SH-SY5Y (cell line): ENCODE measurements around the gene RASSF1.

Experiments used
- GATA2 ChIP-seq: IDR thresholded peaks from 2 replicates; pipeline ENCODE4 v1.6.1; 2011; ENCODE audit warnings: mild to moderate bottlenecking, low read depth, low read length
- GATA3 ChIP-seq: IDR thresholded peaks from 2 replicates; pipeline ENCODE4 v1.6.1; 2011; ENCODE audit warnings: low read depth, mild to moderate bottlenecking, low read length, moderate library complexity

Gene RASSF1

GRCh38 chr3:50340448-50341329 lies at the start of gene RASSF1:
RASSF1 (minus strand) TSS chr3:50340836; CDS start chr3:50340805, 31 bp downstream.
- no peak for TF ChIP-seq GATA2
- no peak for TF ChIP-seq GATA3

GRCh38 chr3:50389414-50389767 lies 48.8 kb upstream of the RASSF1 start:
- TF ChIP-seq GATA2, result no peak
- TF ChIP-seq GATA3, result no peak

GRCh38 chr3:50388720-50389413 lies 48.2 kb upstream of the RASSF1 start:
- TF ChIP-seq GATA3 (no peak), GATA2 (no peak)

- TF ChIP-seq GATA2, result no peak
- TF ChIP-seq GATA3, result no peak
These were observed 47.5 kb upstream of the RASSF1 start for GRCh38 chr3:50388016-50388719.

DNA sequence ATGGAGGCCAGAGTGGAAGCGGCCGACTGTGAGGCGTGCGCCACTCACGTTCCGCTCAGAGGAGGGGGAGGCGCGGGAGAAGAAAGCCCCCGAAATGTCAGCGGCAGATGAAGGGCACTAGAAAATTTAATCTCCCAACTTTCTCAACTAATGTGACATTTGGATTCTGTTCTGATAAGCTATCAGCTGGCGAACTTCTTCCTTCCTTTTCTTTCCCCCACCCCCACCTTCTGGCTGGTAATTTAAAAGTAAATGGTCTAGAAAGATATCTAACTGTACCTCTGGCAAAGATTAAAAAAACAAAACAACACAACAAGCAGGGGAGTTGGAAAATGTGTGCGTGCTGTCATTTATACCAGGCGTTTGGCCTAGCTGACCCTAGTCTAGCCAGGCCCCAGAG lies 45.1 kb upstream of the RASSF1 start:
- TF ChIP-seq GATA3 (no peak), GATA2 (peak; percentile 42; the same call in 1 of the 2 replicates)

GRCh38 chr3:50383750-50384149 lies 43.1 kb upstream of the RASSF1 start:
- TF ChIP-seq GATA3 (no peak), GATA2 (no peak)

- no peak for TF ChIP-seq GATA2
These were observed 42.1 kb upstream of the RASSF1 start for GRCh38 chr3:50382722-50383121.

- TF ChIP-seq GATA2, result peak; percentile 74
- no peak for TF ChIP-seq GATA3
These were observed 40.7 kb upstream of the RASSF1 start for GRCh38 chr3:50381383-50381782.

GRCh38 chr3:50380405-50381085 lies 39.9 kb upstream of the RASSF1 start:
- peak; percentile 97 for TF ChIP-seq GATA2
- TF ChIP-seq GATA3, result no peak

- no peak for TF ChIP-seq GATA2
- TF ChIP-seq GATA3, result no peak
These were observed 38.1 kb upstream of the RASSF1 start for GRCh38 chr3:50378757-50379156.

GRCh38 chr3:50378024-50378423 lies 37.4 kb upstream of the RASSF1 start:
- TF ChIP-seq GATA3 (no peak), GATA2 (no peak)

- TF ChIP-seq GATA2 (no peak), GATA3 (no peak)
These were observed 34.8 kb upstream of the RASSF1 start for GRCh38 chr3:50375258-50375931.

- TF ChIP-seq GATA2 (no peak), GATA3 (no peak)
These were observed 34.0 kb upstream of the RASSF1 start for GRCh38 chr3:50374363-50375257.
